ENCODE data around the gene ITGAE.
A peak's percentile ranks its signal among the peaks of the same experiment; 100 is the strongest.

The ITGAE gene

GRCh38 chr17:3668279-3669084, 132.5 kb downstream of the ITGAE start, which contains the start of the genes EMC6 and TAX1BP3:
TSS of gene EMC6 (plus strand) at chr17:3668812. CDS start at chr17:3669147, 335 bp downstream.
TSS of gene TAX1BP3 (minus strand) at chr17:3668578. CDS start at chr17:3668526, 52 bp downstream.
- DNase-seq (ENCODE audit: low read depth in 2 of 2), result peak; percentile 98 to 99

- DNase-seq (ENCODE audit: low read depth in 2 of 2), result no peak
Measured at GRCh38 chr17:3667366-3668278, 133.4 kb downstream of the ITGAE start.

- DNase-seq (ENCODE audit: low read depth in 2 of 2), result no peak
Measured at GRCh38 chr17:3666516-3666915, 134.5 kb downstream of the ITGAE start.

- no peak for DNase-seq (ENCODE audit: low read depth in 2 of 2)
Measured at GRCh38 chr17:3665834-3666233, 135.2 kb downstream of the ITGAE start.

Data from stimulated activated CD8-positive, alpha-beta memory T cell treated with anti-CD3 and anti-CD28 coated beads, Interleukin-2, amount 100 ng/mL, for 1 hour (primary cell).